Ascending aorta (tissue), 2 donors: Measurements from ENCODE around the gene GASK1B. TPM values are rescaled to one million over a fixed set of nuclear protein-coding genes. Genes with fewer than 3 reads are reported as not detected.

Experiments
- DNase-seq, 2 donors: peaks; one replicate each; pipeline ENCODE4 v3.0.0-alpha.2; 2019; ENCODE audit warnings: low spot score in 2 of 2
- H3K27ac ChIP-seq, 2 donors: fragments of 200-600 bp; sonication (generic); one replicate each; pipeline ENCODE4 v1.5.1; 2016 to 2017; ENCODE audit warnings: mild to moderate bottlenecking in 1 of 2
- H3K27me3 ChIP-seq: fragments of 200-600 bp; sonication (generic); one replicate; pipeline ENCODE4 v1.5.1; 2017
- H3K36me3 ChIP-seq, 2 donors: fragments of 200-600 bp; sonication (generic); one replicate each; pipeline ENCODE4 v1.5.1; 2016
- H3K4me1 ChIP-seq, 2 donors: fragments of 200-600 bp; sonication (generic); one replicate each; pipeline ENCODE4 v1.5.1; 2016 to 2017; ENCODE audit warnings: mild to moderate bottlenecking in 1 of 2
- H3K4me3 ChIP-seq, 2 donors: fragments of 200-600 bp; sonication (generic); one replicate each; pipeline ENCODE4 v1.5.1; 2016 to 2017; ENCODE audit warnings: mild to moderate bottlenecking in 1 of 2
- H3K9me3 ChIP-seq, 2 donors: fragments of 200-600 bp; sonication (generic); one replicate each; pipeline ENCODE4 v1.5.1; 2016
- intact Hi-C: fragments of 100-400 bp; cut with DNase I; formaldehyde crosslinking; loops from one replicate; pipeline ENCODE4 v1.15.1; 2023
- total RNA-seq: library from RNA; depleted of rRNA; stranded (reverse); fragments of >200 nt; gene quantifications from one replicate; pipeline ENCODE4 v1.1.0, GENCODE V29; 2016
- TF ChIP-seq, protein P1 (sequence below), 3 experiments: fragments of 200-600 bp in 2 of 3; fragments of 450-650 bp in 1 of 3; sonication (generic) in 2 of 3; IDR thresholded peaks; one replicate each; pipeline ENCODE4 v1.5.1; 2016 to 2019; ENCODE audit warnings: antibody characterized with exemption in 3 of 3, mild to moderate bottlenecking in 1 of 3, moderate library complexity in 1 of 3

Gene GASK1B
- total RNA-seq, 1 donor from 2014 or later: 69.7 TPM

DNA sequence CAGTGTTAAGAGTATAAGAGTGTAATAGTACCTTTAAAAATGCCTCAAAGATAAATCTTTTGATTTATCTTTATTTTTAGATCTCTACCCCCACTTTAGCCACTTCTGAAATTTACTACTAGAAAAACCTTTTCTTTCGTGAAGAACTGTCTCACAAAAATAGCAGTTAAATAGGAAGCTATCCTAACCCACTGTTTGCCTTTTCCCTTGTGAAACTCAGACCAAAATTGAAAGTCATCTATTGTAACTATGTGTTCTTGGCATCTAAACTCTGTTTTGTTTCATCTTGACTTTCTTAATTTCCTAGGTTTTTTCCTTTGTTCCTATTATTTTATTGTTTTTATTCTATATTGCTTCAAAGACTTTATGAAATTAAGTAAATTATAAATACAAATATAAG is 29.7 kb upstream of the GASK1B start:
- no peak for DNase-seq
- H3K4me3 ChIP-seq: no peak overlapping the region
- H3K4me1 ChIP-seq: peaks cover 0 to 8% of the 10 kb centered on the region in 2 donors
- peaks cover 0 to 12% of the 10 kb centered on the region in 2 donors for H3K36me3 ChIP-seq
- H3K27me3 ChIP-seq: no peaks in the 10 kb centered on the region
- TF ChIP-seq, protein P1, sequence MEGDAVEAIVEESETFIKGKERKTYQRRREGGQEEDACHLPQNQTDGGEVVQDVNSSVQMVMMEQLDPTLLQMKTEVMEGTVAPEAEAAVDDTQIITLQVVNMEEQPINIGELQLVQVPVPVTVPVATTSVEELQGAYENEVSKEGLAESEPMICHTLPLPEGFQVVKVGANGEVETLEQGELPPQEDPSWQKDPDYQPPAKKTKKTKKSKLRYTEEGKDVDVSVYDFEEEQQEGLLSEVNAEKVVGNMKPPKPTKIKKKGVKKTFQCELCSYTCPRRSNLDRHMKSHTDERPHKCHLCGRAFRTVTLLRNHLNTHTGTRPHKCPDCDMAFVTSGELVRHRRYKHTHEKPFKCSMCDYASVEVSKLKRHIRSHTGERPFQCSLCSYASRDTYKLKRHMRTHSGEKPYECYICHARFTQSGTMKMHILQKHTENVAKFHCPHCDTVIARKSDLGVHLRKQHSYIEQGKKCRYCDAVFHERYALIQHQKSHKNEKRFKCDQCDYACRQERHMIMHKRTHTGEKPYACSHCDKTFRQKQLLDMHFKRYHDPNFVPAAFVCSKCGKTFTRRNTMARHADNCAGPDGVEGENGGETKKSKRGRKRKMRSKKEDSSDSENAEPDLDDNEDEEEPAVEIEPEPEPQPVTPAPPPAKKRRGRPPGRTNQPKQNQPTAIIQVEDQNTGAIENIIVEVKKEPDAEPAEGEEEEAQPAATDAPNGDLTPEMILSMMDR (IDR thresholded peaks at IDR 0.05): no peak
- H3K9me3 ChIP-seq: no peaks in the 10 kb centered on the region
- intact Hi-C loops: no loop called here
- peak overlapping the region; percentile 35 to 52 for H3K27ac ChIP-seq

- H3K36me3 ChIP-seq: peaks cover 0 to 12% of the 10 kb centered on the region in 2 donors
- no peak for DNase-seq
- H3K9me3 ChIP-seq: no peaks in the 10 kb centered on the region
These were observed 29.1 kb upstream of the GASK1B start for GRCh38 chr4:158201876-158202275.

DNA sequence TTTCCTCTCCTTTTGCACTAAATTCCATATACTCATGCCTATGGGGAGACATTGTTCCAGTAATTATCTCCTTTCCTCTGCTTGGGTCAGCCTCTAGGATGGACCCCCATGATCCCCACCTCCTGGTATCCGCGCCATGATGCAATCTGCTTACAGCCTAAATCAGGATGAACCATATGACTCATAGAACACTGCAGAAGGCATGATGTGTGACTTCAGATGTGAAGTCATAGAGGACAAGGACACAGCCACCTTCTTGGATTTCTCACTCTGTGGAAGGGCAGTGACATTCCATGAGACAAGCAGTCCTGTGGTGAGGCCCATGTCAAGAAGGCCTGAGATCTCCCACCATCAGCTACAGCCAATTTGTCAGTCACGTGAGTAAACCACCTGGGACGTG is 28.5 kb upstream of the GASK1B start:
- TF ChIP-seq, protein P1 (IDR thresholded peaks at IDR 0.05): no peak
- Histone ChIP-seq H3K27me3 (no peaks in the 10 kb centered on the region), H3K4me3 (no peak overlapping the region), H3K27ac (peak overlapping the region in 1 of 2 donors; percentile 17), H3K36me3 (peaks cover 0 to 12% of the 10 kb centered on the region in 2 donors), H3K4me1 (peaks cover 0 to 2% of the 10 kb centered on the region in 2 donors), H3K9me3 (no peaks in the 10 kb centered on the region)
- DNase-seq: no peak
- intact Hi-C loops: no loop called here

More at GRCh38 chr4:158201876-158202275, 29.1 kb upstream of the GASK1B start:
- intact Hi-C loops: no loop called here
- Histone ChIP-seq H3K4me1 (peaks cover 0 to 2% of the 10 kb centered on the region in 2 donors), H3K27ac (peak overlapping the region in 1 of 2 donors; percentile 17), H3K4me3 (no peak overlapping the region), H3K27me3 (no peaks in the 10 kb centered on the region)
- TF ChIP-seq, protein P1 (IDR thresholded peaks at IDR 0.05): no peak

DNA sequence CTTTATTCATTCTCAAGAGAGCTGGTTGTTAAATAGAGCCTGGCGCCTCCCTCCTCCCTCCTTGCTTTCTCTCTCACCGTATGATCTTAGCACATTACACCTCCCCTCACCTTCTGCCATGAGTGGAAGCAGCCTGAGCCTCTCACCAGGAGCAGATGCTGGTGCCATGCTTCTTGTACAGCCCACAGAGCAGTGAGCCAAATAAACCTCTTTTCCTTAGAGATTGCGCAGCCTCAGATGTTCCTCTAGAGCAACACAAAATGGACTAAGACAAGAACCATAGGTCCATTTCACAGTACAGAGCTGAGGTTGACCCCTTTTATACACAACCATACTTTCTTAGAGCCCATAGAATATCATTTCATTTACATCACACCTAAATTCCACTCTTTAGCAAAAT is 27.4 kb upstream of the GASK1B start:
- H3K27ac ChIP-seq: no peak overlapping the region
- H3K36me3 ChIP-seq: peaks cover 0 to 12% of the 10 kb centered on the region in 2 donors
- H3K9me3 ChIP-seq: no peaks in the 10 kb centered on the region
- TF ChIP-seq, protein P1 (IDR thresholded peaks at IDR 0.05): no peak
- peaks cover 0 to 2% of the 10 kb centered on the region in 2 donors for H3K4me1 ChIP-seq
- no peak for DNase-seq
- no peaks in the 10 kb centered on the region for H3K27me3 ChIP-seq
- H3K4me3 ChIP-seq: no peak overlapping the region
- intact Hi-C loops: no loop called here

DNA sequence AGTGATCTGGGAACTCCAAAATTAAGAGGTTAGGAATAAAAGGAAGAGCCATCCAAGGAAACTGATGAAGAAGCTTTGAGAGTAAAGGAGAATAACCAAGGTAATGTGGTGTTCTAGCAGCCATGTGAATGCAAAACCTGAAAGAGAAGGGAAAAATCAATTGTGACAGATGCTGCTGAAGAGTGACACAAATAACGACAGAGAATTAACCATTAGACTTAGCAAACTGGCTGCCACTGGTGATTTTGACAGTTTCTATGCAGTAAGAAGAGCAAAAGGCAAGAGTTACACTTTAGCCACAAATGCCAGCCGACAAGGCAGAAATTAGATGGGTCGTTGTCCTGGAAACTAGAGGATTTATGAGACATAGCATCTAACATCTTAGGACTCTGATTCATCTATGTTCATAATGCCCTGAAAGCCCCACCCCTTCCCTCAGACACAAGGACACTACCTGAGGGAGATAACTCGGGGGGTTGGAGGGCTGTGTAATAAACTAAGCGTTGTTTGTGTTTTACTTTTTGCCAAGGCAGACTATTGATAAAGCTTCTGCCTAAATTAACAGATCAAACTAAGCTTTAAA is 24.5 kb upstream of the GASK1B start:
- intact Hi-C loops: no loop called here
- H3K9me3 ChIP-seq: no peaks in the 10 kb centered on the region
- TF ChIP-seq, protein P1 (IDR thresholded peaks at IDR 0.05): no peak
- no peak overlapping the region for H3K4me3 ChIP-seq
- peaks cover 0 to 12% of the 10 kb centered on the region in 2 donors for H3K36me3 ChIP-seq
- no peaks in the 10 kb centered on the region for H3K27me3 ChIP-seq
- peaks cover 6 to 13% of the 10 kb centered on the region in 2 donors for H3K4me1 ChIP-seq
- H3K27ac ChIP-seq: peak overlapping the region; percentile 19 to 39
- DNase-seq: no peak
